GM19023 (cell line): ENCODE results near the gene CCT7.

Experiments used
- ATAC-seq: cut with Tn5 transposase; IDR thresholded peaks from one replicate; pipeline ENCODE4 v1.9.1; 2021; ENCODE audit warnings: mild to moderate bottlenecking, moderate library complexity; ENCODE audit not compliant: unreplicated experiment

Gene CCT7

DNA sequence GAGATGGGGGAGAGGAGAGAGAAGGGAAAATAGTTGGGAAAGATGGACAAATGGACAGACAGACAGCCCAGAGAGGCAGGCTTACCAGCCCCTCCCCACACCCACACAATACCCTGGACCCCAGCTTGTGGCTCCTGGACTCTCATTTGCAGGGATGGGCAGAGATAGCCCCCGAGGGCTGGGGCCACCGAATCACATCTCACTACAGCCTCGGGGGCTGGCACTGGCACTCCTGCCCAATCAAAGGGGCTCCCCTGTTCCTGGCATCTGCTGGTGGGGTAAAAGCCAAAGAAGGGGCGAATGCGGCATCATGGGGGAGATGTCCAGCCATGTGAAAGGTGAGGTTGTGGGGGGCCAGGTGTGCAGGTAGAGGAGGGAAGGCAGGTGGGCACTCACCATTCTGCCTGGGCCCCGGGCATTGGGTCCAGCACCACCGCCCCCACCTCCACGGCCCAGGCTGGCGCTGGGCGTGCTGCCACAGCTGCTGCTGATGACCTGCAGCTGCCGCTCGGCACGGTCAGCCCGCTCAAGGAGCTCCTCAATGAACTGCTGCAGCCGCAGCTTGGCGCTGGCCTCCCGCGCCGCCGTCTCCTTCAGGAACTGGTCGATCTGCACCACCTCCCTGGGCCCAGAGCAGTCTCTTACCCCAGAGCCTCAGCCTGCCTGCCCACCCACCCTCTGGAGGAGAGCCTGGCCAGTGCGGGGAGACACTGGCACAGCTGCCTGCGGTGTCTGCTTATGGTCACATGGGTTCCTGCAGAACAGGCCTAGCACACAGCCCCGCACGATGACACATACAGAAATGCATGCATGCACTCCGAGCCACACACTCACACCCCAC lies 32.2 kb downstream of the CCT7 start:
- no peak for ATAC-seq

DNA sequence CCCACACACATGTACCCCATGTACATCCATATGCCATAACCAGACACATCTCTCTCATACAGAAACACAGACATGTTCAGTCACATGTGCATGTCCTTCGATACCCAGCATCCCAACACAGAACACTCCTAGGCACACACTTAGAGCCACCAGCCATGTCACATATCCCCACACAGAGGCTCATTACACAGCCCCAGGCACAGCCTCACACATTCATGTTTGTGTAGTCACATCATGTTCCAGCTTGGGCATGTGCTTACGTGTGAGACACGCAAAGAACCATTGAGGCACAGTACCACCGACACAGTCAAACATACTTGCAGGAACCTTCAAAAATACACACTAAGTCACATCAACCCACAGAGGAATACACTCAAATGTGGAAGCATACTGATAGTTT lies 32.9 kb downstream of the CCT7 start:
- no peak for ATAC-seq

DNA sequence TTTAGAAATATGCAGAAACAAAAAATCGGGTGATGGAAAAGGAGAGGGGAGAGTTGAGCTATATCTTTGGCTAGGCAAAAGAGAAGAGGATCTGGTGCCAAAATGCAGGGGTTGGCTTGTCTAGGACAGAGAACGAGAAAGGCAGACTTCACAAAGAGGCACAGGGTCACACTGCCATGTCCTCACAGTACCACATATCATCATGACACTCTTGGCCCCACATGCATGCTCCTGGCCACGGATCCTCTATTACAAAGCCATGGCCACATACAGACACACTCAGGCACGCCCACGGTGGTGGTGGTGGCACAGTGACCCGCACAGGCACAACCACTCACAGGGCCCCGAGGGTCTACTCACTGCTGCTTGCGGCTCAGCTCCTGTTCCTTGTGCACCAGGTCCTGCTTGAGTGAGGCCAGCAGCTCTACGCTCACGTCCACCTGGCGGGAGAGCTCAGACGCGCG lies 34.3 kb downstream of the CCT7 start:
- ATAC-seq: no peak

DNA sequence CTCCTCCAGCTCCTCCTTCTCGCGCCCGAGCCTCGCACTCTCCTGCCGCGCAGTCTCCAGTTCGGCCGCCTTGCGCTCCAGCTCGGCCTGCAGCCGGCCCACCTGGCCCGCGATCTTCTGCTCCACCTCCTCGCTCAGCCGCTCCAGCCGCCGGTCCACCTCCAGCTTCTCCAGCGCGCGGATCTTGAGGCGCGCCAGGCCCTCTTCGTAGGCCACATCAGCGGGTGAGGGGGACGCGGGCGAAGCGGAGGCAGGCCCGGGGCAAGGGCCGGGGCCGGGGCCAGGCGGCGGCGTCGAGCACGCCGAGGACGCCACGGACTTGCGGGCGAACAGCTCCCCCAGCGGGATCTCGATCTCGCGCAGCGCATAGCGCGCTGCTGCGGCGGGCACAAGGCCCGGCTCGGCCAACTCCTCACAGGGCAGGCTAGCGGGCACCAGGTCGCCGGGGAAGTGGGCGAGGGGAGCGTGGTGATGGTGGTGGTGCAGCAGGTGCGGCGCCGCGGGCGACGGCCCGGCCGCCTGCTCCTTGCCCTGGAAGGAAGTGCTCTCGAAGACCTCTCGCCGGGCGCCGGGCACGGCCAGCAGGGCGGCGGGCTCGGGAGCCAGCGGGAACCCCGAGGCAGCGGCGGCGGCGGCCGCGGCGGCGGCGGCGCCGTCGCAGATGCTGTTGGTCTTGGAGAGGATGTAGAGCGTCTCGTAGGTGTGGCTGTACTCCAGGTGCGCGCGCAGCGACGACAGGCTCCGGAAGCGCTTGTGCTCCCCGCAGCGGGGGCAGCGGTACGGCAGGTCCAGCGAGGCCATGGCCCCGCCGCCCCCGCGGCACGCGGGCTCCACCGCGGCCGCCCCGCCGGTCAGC lies 35.0 kb downstream of the CCT7 start:
- ATAC-seq: peak; percentile 84

DNA sequence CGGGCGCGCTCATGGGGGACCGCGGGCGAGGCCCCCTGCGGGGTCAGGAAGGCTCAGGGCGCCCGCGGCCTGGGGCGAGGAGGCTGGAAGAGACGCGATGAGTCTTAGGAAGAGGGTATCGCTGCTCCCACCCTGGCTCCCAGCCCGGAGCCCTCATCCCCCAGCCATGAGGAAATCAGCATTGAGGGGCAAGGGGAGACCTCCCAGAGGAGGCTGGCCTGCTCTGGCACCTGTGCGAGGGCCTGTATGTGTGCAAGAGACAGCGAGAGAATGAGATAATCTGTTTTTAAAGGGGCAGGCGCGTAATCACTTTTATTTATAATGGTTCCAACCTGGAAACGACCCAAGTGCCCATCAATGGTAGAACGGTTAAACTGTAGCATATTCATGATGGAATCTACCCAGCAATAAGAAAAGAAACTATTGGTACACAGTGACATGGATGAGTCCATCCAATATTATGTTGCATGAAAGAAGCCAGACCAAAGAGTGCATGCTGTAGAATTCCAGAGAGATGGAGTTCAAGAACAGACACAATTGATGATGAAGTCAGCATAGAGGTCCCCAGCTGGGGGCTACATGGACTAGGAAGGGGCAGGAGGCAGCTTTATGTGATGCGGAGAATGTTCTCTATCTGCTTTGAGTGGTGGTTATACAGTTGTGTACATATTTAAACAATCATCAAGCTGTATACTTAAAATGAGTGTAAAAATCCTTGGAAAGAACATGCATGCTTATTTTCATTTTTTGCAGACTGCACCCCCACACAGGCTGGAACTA lies 35.8 kb downstream of the CCT7 start:
- no peak for ATAC-seq

DNA sequence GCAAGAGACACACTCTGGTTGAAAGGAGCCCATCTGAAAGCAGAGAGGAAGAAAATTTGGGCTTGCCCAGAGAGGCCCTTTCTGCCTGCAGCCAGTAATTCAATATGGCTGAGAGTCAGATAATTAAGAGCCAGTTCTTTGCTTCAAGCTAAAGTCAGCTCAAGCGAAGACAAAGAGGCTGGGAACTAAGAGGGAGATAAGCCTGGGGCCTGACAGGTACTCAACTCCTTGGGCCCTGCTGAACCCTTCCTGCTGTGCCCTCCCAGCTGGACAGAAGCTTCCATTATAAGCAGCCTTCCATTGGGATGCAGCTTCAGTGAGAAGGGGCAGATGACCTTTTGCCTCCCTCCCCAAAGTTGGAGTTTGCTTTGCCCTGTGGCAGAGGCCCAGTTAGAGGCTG lies 38.2 kb downstream of the CCT7 start:
- no peak for ATAC-seq

DNA sequence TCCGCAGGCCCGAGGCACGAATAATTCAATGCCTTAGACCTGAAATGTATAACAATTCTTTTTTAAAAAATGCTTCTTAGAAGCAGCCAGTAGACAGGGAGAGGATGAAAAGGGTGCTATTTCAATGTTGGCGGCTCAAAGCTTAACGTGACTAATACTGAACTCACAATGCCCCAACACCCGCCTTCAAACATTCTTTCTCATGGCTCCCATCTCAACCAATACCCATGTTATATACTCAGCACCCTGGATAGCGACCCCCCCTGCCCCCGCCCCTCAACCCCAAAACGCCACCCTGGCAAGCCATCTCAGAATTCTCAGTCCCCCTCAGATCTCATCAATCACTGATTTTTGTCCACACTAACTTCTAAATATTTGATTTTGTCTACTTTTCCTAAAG lies 45.7 kb downstream of the CCT7 start:
- ATAC-seq: no peak

DNA sequence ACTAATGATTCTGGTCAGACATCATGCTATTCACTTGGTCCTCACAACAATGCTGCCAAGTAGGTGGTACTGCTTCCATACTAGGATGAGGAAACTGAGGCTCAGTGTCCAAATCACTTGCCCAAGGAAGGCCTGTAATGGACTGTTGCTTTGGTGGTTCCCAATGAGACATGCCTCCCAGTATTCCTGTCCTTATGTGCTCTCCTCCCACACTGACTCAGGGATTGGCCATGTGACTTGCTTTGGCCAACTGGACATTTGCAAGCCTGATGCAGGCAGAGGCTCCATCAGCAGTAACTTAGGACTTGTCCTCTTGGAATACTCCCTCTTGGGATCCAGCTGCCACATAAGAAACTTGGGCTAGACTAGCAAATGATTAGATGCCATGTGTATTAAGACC lies 47.1 kb downstream of the CCT7 start:
- no peak for ATAC-seq

DNA sequence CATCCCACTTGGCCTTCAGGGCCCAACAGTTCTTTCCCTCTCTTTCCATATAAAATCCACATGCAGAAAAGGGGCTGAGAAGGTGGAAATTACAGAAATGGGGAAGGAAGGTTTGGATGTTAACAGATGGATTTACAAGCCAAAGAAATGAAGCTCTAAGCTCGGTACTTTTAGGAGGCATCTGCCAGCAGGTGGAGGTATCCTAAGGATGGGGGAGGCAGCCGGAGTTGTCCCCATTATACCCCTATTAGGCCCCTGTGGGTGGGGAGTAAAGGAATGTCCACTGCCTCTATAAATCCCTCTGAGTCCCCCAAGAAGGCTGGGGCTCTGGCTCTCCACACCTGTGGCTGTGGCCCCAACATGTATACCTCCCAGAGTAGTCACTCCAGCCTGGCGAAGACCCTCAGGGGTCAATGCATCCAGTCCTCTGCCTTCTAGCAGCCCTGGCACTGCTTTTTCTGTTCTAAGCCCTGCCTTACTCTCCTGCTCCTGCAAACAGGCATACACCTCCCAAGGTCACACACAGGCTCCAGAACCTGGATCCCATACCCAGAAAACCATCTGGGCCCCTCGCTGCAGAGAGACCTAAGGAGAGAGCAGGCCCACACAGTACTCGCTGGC lies 48.9 kb downstream of the CCT7 start:
- no peak for ATAC-seq

DNA sequence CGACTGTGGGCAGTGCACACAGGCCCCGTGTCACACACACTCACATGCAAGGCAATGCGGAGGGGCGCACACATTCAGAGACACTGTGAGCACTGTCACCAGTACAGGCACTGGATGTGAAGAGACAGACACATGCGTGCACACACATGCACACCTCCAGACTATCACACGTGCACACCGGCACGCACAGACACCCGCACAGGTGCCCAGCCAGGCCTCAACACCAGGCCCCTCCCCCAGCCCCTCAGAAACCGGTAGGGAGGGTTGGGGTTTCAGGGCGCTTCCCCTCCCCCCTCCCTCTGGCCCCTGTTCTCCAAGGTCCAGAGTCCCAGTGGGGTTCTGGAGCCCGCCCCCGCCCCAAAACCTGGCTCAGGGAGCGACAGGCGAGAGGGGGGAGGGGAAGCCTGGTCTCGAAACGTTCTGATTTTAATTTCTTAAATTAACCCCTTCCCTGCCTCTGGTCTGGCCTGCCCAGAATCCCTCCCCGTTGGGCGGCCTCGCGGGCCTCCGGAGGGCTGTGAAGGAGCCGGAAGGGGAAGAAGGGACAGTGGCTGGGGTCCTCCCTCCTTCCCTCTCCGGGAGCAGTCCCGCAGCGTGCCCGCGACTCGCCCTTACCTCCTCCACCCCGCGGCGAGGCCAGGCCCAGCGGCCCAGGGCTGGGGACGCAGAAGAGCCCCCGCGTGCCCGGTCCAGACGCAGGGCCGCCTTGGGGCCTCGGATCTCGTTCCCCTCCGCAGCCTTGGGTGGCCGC lies 49.6 kb downstream of the CCT7 start:
- ATAC-seq: peak; percentile 21

DNA sequence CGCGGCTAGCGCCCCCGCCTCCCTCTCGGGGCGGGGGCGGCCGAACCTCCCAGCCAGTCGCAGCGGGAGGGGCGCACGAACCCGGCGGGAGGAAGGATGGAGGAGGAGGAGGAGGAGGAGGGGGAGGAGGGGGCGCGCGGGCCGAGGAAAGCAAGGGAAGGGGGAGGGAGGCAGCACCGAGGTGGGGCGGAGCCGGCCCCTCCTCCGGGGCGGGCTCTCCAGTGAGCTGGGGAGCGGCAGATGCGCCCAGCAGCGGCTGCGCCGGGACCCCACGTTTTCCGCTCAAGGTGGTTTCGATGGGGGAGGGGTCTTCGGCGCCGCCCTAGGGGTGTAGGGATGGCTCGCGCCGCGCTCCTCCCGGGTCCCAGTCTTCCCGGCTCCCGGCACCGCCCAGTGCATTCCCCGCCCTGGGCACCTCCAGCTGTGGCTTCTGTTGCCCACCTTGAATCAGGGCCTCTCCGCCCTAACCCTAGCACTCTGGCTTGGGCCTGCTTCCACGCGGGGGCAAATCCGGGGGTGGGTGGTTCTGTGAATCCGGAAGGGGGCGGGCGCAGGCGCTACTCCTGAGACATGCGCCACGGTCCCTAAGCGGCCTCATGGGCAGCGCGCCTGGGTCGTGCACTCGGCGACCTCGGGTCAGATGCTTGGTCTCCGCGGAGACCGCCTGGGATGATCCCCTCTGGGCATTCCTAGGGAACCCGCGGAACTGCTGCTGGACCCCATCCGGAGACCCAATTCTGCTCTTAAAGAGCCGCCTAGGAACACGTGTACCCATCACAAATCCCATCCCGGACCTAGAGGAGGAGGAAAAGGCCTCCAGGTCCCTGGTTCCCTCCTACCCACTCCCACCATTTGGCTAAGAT lies 50.4 kb downstream of the CCT7 start, which contains the start of gene FBXO41:
Gene FBXO41 (minus strand): TSS at position 183 of the 863 bp plus-strand sequence. CDS start 14,848 bp downstream, outside the sequence.
- peak; percentile 78 for ATAC-seq

DNA sequence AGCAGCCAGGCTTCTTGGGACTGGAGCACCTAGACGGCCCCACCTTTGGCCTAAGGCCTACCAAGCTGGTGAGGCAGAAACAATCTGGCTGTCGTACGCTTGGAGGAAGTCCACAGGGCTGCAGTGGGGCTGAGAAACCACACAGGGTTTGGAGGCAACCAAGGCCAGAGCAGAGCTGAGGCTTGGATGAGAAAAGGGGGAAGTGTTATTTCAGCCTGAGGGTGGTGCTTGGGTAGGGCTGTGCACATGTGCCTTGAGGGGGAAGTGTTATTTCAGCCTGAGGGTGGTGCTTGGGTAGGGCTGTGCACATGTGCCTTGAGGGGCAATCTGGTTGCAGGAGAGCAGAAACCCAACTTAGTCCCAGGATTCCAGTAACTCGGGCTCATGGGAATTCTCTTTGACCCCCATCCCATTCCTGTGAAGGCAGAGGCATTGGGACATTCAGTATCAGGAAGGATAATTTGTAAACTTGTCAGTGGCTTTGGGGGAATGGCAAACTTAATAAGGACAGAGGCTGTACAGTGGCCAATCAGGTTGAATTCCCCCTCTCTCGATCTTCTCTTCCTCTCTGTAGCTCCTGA lies 51.1 kb downstream of the CCT7 start:
- peak; percentile 44 for ATAC-seq

DNA sequence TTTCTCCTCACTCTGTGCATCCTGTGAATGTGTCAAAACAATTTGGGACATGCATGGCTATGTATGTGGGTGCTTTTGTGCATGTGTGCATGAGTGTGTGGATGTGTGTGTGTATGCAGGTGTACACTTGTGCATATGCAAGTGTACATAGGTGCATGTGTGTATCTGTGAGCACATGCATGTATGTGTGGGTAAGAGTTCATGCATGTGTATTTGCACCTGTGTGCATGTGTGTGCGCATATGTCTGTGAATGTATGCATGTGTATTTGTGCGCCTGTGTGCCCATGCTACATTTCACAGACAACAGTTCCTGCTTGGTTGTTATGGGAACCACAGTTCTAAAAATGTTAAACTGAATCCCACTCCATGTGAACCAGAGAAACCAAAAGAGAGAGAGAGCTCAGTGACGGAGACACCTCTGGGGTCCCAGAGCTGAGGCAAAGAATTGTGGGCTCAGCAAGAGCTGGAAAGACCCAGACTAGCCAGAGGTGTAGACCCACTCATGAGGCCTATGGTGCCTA lies 52.1 kb downstream of the CCT7 start:
- no peak for ATAC-seq

DNA sequence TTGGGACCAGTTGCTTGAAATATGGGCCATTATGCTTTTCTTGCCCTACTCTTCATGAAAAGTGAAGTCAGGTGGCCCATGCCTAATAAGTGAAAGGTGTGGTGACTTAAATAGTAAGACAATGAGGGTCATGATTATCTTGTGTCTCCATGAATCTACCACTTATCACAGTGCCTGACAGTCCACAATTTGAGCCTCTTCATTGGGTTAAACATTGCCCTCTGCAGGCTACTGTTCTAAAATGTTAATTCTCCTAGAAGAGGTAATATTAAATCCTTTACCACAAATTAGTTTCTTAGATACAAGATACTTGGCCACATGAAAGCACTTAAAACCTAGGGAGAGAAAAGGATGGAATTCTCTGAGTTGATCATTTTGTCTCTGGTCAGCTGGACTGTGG lies 55.2 kb downstream of the CCT7 start:
- no peak for ATAC-seq

DNA sequence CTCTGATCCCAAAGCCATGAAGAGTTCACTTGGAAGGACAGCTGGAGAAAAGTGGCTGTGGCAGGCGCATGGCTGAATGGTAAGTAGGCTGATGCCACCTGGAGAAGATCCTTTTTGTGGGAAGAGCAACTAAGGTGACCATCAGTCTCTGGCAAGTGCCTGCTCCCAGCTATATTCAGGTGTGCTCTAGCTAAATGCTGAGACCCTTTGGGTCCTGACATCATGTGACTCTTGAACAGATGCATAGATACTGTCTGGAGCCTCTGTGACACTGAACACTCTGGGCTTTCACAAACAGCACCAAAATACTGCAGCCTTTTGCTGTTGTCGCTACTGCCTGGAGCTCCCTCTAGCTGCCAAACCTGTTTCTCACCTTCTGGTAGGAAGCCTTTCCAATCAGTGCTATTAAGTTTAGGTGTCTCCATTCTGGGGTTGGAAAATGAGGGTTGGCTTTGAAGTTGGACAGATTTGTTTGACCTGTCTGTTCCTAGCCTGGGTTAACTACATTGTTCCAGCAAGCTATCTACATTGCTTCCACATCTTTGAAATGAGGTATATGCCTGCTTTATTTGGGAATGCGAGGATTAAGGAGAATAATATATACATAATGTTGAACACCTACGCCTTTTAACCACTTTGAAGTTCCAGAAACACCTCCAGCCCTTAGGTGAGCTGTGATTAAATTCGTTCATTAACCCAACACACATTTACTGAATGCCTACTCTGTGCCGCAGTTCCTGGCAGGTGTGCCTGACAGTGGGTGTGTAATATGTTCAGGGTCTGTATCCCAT lies 56.1 kb downstream of the CCT7 start:
- no peak for ATAC-seq

DNA sequence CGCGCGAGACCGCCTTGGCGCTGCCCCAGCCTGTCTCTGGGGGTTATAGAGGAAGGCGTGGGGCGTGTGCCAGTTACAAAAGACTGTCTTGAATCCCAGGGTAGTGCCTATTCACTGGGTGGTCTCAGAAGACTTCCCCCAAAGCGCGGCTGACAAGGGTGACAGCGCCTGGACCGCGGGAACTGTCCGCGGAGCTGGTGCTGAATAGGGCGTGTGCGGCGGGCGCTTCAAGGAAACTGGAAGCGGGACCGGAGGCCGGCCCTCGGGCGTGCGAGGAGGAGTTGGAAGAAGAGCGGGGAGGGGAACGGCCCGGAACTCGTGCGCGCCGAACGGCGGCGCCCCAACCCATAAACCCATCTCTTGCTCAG lies 57.0 kb downstream of the CCT7 start:
- ATAC-seq: no peak

DNA sequence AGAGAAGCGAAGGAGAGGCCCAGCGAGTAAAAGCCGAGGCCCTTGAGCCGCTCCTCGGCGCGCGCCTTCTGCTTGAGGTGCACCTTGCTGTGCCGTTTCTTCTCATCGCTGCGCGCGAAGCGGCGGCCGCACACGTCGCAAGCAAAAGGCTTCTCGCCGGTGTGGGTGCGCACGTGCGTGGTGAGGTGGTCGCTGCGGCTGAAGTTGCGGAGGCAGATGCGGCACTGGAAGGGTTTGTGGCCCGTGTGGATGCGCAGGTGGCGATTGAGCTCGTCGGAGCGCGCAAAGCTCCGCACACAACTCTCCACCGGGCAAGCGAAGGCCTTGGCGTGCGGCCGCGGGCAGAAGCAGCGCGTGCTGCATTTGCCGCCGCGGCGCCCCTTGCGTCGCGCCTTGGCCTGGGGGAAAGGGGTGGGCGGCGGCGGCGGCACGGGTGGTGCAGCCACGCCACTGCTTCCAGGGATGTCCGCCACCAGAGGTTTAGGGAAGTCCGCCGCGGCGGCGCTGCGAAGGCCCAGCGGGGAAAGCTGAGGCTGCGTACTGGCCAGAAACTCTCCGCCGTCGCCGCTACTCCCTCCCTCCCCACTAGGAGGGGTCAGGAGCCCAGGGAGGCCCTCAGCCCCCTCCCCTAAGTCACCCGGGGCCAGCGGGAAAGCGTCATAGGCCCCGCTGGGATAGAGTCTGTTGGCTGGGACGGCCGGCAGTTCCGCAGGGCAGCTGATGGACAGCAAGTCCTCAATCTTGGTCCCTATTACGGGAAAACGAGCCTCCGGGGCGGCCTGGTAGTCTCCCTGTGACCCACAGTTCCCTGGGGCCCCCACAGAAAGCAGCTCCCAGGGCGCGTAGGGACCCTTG lies 57.6 kb downstream of the CCT7 start:
- ATAC-seq: no peak
